GM23248 (cell line): Measurements from ENCODE around the gene ICE1. TPM values are rescaled to one million over a fixed set of nuclear protein-coding genes. Genes with fewer than 3 reads are reported as not detected.
A peak's percentile ranks its signal among the peaks of the same experiment; 100 is the strongest.

Experiments used
- DNase-seq: peaks from one replicate; pipeline ENCODE4 v3.0.0-alpha.2; 2015
- H2AFZ ChIP-seq: fragments of 200-600 bp; sonication (generic); 2 replicates; pipeline ENCODE4 v1.6.1; 2016; ENCODE audit warnings: antibody characterized with exemption
- H3F3A ChIP-seq: fragments of 200-600 bp; sonication (generic); 2 replicates; pipeline ENCODE4 v1.6.1; 2016; ENCODE audit warnings: mild to moderate bottlenecking, antibody characterized with exemption, mixed run types; ENCODE audit not compliant: insufficient read depth
- H3K27ac ChIP-seq: fragments of 200-600 bp; sonication (generic); 2 replicates; pipeline ENCODE4 v1.5.1; 2016; ENCODE audit warnings: mild to moderate bottlenecking
- H3K27me3 ChIP-seq: fragments of 200-600 bp; sonication (generic); replicated peaks from 2 replicates; pipeline ENCODE4 v1.6.1; 2016; ENCODE audit warnings: mild to moderate bottlenecking; ENCODE audit not compliant: insufficient read depth
- H3K36me3 ChIP-seq: fragments of 200-600 bp; sonication (generic); 2 replicates; pipeline ENCODE4 v1.6.1; 2016; ENCODE audit warnings: low read depth, mild to moderate bottlenecking
- H3K4me1 ChIP-seq: fragments of 200-600 bp; sonication (generic); 2 replicates; pipeline ENCODE4 v1.6.1; 2016; ENCODE audit warnings: mild to moderate bottlenecking; ENCODE audit not compliant: insufficient read depth
- H3K4me2 ChIP-seq: fragments of 200-600 bp; sonication (generic); one replicate; pipeline ENCODE4 v1.6.1; 2016; ENCODE audit warnings: mild to moderate bottlenecking; ENCODE audit not compliant: unreplicated experiment
- H3K4me3 ChIP-seq: fragments of 200-600 bp; sonication (generic); 2 replicates; pipeline ENCODE4 v1.5.1; 2016; ENCODE audit warnings: mild to moderate bottlenecking
- H3K79me2 ChIP-seq: fragments of 200-600 bp; sonication (generic); 2 replicates; pipeline ENCODE4 v1.6.1; 2016; ENCODE audit warnings: mild to moderate bottlenecking; ENCODE audit not compliant: insufficient read depth
- H3K9ac ChIP-seq: fragments of 200-600 bp; sonication (generic); 2 replicates; pipeline ENCODE4 v1.6.1; 2016; ENCODE audit warnings: mild to moderate bottlenecking
- H3K9me2 ChIP-seq: fragments of 200-600 bp; sonication (generic); 2 replicates; pipeline ENCODE4 v1.6.1; 2016; ENCODE audit warnings: mixed run types, mild to moderate bottlenecking, moderate library complexity; ENCODE audit not compliant: insufficient read depth
- H3K9me3 ChIP-seq: fragments of 200-600 bp; sonication (generic); one replicate; pipeline ENCODE4 v1.6.1; 2017; ENCODE audit warnings: low read depth
- H4K20me1 ChIP-seq: fragments of 200-600 bp; sonication (generic); 2 replicates; pipeline ENCODE4 v1.6.0; 2016; ENCODE audit not compliant: insufficient read depth
- EZH2 ChIP-seq: fragments of 200-600 bp; sonication (generic); IDR thresholded peaks from 2 replicates; pipeline ENCODE4 v1.6.1; 2018; ENCODE audit warnings: antibody characterized with exemption, mild to moderate bottlenecking; ENCODE audit not compliant: insufficient read depth, poor library complexity, severe bottlenecking
- EZH2phosphoT487 ChIP-seq: fragments of 200-600 bp; sonication (generic); IDR thresholded peaks from 2 replicates; pipeline ENCODE4 v1.6.1; 2018; ENCODE audit warnings: antibody characterized with exemption, moderate library complexity, mild to moderate bottlenecking, low read depth; ENCODE audit not compliant: insufficient read depth
- WGBS, 2 experiments: methylation state at CpG; one replicate each; pipeline ENCODE4 v1.1.6; 2015 to 2017; ENCODE audit warnings: low lambda C conversion rate in 2 of 2, low coverage in 1 of 2; ENCODE audit errors: missing lambda C conversion rate in 2 of 2; 5-methylcytosine and 5-hydroxymethylcytosine counted together
- in situ Hi-C: fragments of 300-500 bp; cut with MboI; formaldehyde crosslinking; loops from 2 replicates; pipeline ENCODE4 v1.15.0; 2020
- polyA plus RNA-seq: library from polyadenylated mRNA; unstranded; fragments of >200 nt; fragmentation: Nextera tagmentation; extraction: Ambion mirVana; gene quantifications from 2 replicates; pipeline ENCODE4 v1.2.1, GENCODE V29; 2016
- total RNA-seq: library from RNA; depleted of rRNA; stranded (reverse); fragments of >200 nt; shearing (Covaris generic); gene quantifications from 2 replicates; pipeline ENCODE4 v1.2.3, GENCODE V29; 2014

The ICE1 gene
- total and polyA plus RNA-seq, 2 experiments from 2014 or later: 12.2 to 17.0 TPM

DNA sequence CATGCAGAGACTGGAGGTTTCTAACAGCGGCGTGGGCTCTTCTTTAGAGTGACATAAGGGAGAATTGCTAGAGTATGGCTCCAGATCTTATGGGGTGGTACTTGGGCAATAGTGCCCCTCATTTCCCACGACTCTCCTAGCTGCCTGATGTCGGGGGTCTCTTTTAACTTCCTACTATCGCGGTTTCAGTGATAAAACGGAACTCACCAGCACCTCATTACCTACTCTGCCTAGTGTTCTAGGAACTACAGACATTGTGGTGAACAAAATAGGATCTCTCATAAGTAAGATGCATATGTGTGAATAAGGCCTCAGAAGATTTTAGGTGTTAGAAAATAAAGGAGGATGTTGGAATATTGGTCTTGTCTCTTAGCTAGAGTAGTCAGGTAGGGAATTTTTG, 1.1 kb downstream of the ICE1 start:
- in situ Hi-C loops: no loop called here
- DNase-seq: no peak
- Histone ChIP-seq H3K27ac (no peak overlapping the region), H3K79me2 (peaks cover 60% of the 10 kb centered on the region), H3K4me1 (peaks cover 30% of the 10 kb centered on the region), H4K20me1 (peaks cover 16% of the 10 kb centered on the region; the same call in 1 of the 2 replicates), H3K27me3 (no peaks in the 10 kb centered on the region), H3K9ac (peak overlapping the region; percentile 91), H2AFZ (peak overlapping the region; percentile 94), H3K9me2 (no peaks in the 10 kb centered on the region), H3K4me3 (peak overlapping the region; percentile 98), H3K4me2 (peak overlapping the region; percentile 89), H3K9me3 (no peaks in the 10 kb centered on the region), H3F3A (peaks cover 9% of the 10 kb centered on the region), H3K36me3 (no peaks in the 10 kb centered on the region)
- 54 to 57% methylated on average over 7 of the region's 7 CpGs for WGBS, 2 experiments
- TF ChIP-seq EZH2: no peak
- TF ChIP-seq EZH2phosphoT487: no peak

DNA sequence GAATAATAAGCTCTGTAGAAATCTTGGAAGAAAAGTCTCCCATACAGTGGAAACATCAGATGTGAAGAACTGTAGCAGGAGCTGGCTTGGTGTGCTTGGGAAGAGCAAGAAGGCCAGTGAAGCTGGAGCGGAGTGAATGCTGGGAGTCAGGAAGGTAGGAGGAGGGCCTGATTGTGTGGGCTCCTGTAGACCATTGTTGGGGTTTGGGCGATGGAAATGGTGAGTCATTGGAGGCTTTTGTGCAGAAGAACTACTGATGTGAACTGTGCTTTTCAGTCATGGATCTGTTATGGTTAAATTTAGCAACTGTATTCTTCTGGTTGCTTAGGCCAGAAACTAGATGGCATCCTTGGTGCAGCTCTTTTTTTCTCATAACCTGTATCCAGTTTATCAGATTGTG, 2.3 kb downstream of the ICE1 start:
- in situ Hi-C loops: no loop called here
- H4K20me1 ChIP-seq: peaks cover 16% of the 10 kb centered on the region; the same call in 1 of the 2 replicates
- no peak overlapping the region for H2AFZ ChIP-seq
- no peaks in the 10 kb centered on the region for H3K36me3 ChIP-seq
- 0 out of 2 replicates have a peak overlapping the region, but pooled peaks have one; percentile 98 for H3K4me3 ChIP-seq
- H3K4me2 ChIP-seq: no peak overlapping the region
- no peaks in the 10 kb centered on the region for H3K27me3 ChIP-seq
- no peak for TF ChIP-seq EZH2phosphoT487
- TF ChIP-seq EZH2: no peak
- peak; percentile 19 for DNase-seq
- WGBS, 2 experiments: 90 to 98% methylated on average over 2 of the region's 2 CpGs
- peaks cover 19% of the 10 kb centered on the region for H3K4me1 ChIP-seq
- no peak overlapping the region for H3K9ac ChIP-seq
- H3K79me2 ChIP-seq: peaks cover 72% of the 10 kb centered on the region
- H3K9me2 ChIP-seq: no peaks in the 10 kb centered on the region
- no peak overlapping the region for H3K27ac ChIP-seq
- H3K9me3 ChIP-seq: no peaks in the 10 kb centered on the region
- peaks cover 6% of the 10 kb centered on the region for H3F3A ChIP-seq

DNA sequence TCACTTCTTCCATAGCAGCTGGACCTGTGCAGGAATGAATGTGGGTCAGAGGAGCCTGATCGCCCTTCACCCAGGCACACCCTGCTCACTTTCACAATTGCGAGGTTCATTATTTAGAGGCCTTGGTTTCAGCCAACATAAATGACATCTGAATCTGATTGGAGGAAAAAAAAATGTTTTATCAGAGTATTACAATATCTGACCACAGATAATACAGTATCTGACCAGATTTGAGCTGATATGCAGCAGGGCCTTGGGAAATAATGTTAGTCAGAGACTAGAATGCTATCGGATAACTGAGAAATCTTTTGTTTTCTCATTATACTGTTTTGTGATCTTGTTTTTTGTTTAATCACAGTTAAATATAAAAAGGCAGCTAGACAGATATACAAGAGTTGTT, 7.7 kb downstream of the ICE1 start:
- H3K9me3 ChIP-seq: no peaks in the 10 kb centered on the region
- peaks cover 37% of the 10 kb centered on the region; the same call in 1 of the 2 replicates for H4K20me1 ChIP-seq
- H3K79me2 ChIP-seq: peaks cover 100% of the 10 kb centered on the region
- no peak overlapping the region for H2AFZ ChIP-seq
- peaks cover 28% of the 10 kb centered on the region for H3K4me1 ChIP-seq
- H3K4me3 ChIP-seq: no peak overlapping the region
- H3K9me2 ChIP-seq: no peaks in the 10 kb centered on the region; the same call in 1 of the 2 replicates
- H3K27me3 ChIP-seq: no peaks in the 10 kb centered on the region
- no peak overlapping the region for H3K9ac ChIP-seq
- no peak overlapping the region for H3K4me2 ChIP-seq
- no peak overlapping the region for H3K27ac ChIP-seq
- peaks cover 13% of the 10 kb centered on the region; the same call in 1 of the 2 replicates for H3F3A ChIP-seq
- in situ Hi-C loops: no loop called here
- no peak for DNase-seq
- 64 to 82% methylated on average over 3 of the region's 3 CpGs for WGBS, 2 experiments
- H3K36me3 ChIP-seq: no peaks in the 10 kb centered on the region
- TF ChIP-seq EZH2phosphoT487 (no peak), EZH2 (no peak)

DNA sequence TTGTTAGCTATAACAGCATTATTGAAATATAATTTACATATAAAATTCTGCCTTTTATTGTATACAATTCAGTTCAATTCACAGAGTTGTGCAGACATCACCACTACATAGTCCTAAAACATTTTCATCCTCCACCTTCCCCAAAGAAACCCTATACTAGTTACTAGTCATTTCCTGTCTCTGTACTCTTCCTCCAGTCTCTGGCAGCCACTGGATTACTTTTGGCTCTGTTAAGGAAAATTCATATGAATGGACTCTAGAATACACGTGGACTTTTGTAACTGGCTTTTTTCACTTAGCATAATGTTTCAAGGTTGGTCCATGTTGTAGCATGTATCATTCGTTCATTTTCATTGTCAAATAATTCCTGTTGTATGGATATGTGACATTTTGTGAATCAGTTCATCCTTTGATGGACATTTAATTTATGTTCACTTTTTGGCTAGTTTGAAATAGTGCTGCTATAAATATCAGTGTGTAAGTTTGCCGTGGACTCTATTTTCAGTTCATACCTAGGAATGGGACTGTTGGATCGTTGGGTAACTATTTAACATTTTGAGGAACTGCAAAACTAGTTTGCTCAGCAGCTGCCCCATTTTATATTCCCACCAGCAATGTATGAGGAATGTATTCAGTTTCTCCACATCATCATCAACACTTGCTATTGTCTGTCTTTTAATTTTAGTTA, 9.7 kb downstream of the ICE1 start:
- no peaks in the 10 kb centered on the region for H3K9me3 ChIP-seq
- H3K9me2 ChIP-seq: no peaks in the 10 kb centered on the region; the same call in 1 of the 2 replicates
- in situ Hi-C loops: no loop called here
- WGBS, 2 experiments: 75% methylated on average over 4 of the region's 4 CpGs
- H3K4me1 ChIP-seq: peaks cover 28% of the 10 kb centered on the region
- peak overlapping the region; percentile 11; the same call in 1 of the 2 replicates for H3K4me3 ChIP-seq
- H4K20me1 ChIP-seq: peaks cover 30% of the 10 kb centered on the region
- no peaks in the 10 kb centered on the region for H3K27me3 ChIP-seq
- 0 out of 2 replicates have a peak, but pooled peaks cover 2% of the 10 kb centered on the region for H3K36me3 ChIP-seq
- H3K27ac ChIP-seq: peak overlapping the region; percentile 37
- TF ChIP-seq EZH2 (no peak), EZH2phosphoT487 (no peak)
- peaks cover 100% of the 10 kb centered on the region for H3K79me2 ChIP-seq
- H3K4me2 ChIP-seq: peak overlapping the region; percentile 50
- H2AFZ ChIP-seq: no peak overlapping the region
- peak; percentile 79 for DNase-seq
- H3K9ac ChIP-seq: no peak overlapping the region
- peaks cover 13% of the 10 kb centered on the region; the same call in 1 of the 2 replicates for H3F3A ChIP-seq
